Middle frontal gyrus (tissue), 1 donor: Measurements from ENCODE around the gene MORF4L1.
"Not testable (repeated sequence)": the region's sequence is repeated elsewhere in the genome, so short reads cannot be mapped to it uniquely, and the experiment has no call there.

Experiments used
- DNase-seq: peaks from one replicate; pipeline ENCODE4 v3.0.0-alpha.2; 2015; ENCODE audit warnings: low spot score; ENCODE audit errors: extremely low spot score

MORF4L1 gene, protein sequence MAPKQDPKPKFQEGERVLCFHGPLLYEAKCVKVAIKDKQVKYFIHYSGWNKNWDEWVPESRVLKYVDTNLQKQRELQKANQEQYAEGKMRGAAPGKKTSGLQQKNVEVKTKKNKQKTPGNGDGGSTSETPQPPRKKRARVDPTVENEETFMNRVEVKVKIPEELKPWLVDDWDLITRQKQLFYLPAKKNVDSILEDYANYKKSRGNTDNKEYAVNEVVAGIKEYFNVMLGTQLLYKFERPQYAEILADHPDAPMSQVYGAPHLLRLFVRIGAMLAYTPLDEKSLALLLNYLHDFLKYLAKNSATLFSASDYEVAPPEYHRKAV

DNA sequence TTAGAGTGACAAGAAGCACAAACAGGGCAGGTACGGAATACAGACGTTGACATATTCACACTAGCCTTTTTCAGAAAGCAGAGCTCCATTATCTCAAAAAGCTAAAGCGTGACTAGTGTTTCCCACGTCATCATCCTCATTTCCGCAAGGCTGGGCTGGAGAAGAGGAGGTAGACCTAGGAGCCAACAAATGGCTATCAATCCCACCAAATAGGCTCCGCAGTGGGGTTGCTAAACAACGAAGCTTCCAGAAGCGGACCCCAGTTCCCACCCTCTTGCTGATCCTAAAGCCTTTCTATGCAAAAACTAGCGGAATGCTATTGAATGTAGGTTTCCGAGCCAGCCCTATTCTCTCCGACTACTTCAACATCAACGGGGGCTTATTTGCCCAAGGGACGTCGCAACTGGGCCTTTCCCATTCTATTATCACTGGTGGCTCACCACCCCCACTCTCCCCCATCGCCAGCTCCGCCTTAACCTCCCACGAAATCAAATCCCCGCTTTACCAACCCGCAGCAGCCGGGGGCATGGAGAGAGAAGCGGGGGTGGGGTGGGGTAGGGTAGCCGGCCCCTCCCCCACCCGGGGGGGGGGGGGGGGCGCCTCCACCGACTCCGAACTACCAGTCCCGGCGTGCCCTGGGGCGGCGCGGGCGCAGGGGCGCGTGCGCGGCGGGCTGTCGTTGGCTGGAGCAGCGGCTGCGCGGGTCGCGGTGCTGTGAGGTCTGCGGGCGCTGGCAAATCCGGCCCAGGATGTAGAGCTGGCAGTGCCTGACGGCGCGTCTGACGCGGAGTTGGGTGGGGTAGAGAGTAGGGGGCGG lies at the start of gene MORF4L1:
Gene MORF4L1, plus strand, starts transcription at position 736 of the 817 bp plus-strand sequence. CDS start 128 bp downstream, outside the sequence.
- peak; percentile 92 for DNase-seq

DNA sequence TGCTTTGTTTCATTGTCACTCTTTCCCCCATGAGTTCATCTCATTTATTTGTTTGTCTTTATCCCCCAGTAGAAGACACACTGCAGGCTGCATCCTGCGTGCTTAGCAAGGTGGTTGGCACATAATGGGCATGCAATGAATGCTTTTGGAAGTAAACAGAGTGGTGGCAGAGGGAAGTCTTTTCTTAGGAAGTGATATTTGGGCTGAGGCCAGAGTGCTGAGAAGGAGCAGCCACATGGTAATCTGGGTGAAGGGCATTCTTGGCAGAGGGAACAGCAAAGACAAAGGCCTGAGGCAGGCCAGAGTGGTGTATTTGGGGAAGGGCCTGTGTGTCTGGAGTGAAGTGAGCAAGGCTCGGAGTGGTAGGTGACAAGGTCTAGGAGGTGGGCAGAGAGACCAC lies 43.8 kb upstream of the MORF4L1 start:
- DNase-seq: no peak

DNA sequence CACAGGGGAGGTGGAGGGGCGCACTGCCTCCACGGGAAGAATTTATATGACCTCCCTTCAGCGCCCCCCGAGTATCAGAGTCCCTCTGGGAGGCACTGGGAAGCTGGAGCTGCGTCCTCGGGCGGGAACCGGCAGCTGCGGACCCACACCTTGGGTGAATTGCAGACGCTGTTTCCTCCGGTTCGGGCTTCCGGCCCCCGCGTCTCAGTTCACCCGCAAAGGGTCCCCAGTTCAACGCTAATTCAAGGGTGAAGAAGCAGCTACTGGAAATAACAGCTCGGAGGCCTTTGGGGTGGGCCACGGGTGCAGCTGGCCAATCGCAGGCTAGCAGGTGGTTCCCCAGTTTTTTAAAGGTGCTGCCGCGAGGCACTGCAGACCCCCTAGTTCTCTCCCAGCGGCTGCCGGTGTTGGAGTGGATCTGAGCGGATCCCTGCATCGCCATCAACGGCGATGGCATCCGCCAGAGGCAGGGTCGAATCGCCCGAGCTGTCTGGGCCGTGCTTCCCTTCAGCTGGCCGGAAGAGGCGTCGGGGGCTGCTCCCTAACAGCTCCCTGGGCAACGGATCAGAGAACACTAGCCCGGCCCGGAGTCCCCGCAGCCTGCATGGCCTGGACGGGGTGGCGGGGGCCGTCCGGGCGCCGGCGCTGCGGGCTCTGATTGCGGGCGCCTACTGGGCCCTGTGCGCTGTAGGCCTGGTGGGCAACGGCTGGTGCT lies 42.0 kb upstream of the MORF4L1 start:
- DNase-seq: no peak

DNA sequence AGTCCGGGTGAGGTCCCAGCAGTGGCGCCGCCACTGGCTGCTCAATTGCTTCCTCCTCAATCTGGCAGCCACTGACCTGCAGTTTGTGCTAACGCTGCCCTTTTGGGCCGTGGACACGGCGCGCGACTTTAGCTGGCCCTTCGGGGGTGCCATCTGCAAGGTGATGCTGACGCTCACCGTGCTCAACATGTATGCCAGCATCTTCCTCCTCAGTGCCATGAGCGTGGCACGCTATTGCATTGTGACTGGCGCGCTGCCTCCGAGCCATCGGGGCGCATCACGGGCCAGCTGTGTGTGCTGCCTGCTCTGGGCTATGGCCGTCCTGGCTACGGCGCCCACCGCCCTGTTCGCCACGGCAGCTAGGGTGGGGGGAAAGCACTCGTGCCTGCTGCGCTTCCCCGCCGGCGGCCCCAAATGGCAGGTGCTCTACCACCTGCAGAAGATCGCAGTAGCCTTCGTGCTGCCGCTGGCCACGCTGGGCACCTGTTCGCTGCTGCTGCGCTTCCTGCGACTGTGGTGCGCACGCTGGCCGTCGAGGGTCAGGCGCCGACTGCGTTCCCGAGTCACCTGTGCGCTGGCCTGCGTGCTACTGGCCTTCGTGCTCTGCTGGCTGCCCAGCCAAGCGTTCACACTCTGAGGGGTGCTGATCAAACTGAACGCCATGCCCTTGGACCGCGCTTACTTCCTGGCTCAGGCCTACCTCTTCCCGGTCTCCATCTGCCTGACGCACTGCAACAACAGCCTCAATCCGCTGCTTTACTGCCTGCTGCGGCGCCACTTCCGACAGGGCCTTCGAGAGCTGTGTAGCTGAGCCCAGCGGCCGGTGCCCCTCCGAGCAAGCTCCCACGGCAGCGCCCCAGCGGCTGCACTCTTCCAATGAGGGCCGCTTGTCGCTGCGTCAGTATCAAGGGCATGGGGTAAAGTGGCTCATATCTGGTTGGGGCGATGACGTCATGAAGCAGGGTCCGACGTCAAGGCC lies 41.2 kb upstream of the MORF4L1 start:
- DNase-seq: no peak

DNA sequence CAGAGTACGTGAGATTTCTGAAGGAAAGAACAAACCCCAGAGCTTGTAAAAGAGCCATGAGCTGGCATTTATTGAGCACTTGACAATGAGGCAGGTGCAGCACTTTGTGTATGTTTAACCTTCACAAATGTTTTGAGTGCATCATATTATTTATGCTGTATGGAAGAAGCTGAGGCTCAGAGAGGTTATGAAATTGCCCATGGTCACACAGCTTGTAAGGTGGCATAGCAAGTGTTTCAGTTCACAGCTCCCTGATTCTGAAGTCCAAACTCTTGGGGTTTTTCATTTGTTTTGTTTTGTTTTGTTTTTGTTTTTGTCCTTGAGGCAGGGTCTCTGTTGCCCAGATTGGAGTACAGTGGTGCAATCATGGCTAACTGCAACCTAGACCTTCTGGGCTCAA lies 36.4 kb upstream of the MORF4L1 start:
- no peak for DNase-seq

DNA sequence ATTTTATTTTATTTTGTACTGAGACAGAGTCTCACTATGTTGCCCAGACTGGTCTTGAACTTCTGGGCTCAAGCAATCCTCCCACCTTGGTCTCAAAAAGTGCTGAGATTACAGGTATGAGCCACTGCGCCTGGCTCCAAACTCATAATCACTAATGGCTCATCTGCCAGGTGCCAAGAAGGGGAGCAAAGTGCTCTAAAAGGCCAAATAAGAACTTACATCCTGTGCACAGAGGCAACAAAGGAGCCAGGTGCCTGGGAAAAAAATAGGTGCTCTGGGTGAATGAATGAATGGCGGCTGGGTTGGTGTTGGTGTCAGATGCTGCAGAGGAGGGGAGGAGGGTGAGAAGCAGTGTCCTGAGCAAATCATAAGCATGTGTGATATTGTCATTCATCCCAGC lies 35.6 kb upstream of the MORF4L1 start:
- no peak for DNase-seq

DNA sequence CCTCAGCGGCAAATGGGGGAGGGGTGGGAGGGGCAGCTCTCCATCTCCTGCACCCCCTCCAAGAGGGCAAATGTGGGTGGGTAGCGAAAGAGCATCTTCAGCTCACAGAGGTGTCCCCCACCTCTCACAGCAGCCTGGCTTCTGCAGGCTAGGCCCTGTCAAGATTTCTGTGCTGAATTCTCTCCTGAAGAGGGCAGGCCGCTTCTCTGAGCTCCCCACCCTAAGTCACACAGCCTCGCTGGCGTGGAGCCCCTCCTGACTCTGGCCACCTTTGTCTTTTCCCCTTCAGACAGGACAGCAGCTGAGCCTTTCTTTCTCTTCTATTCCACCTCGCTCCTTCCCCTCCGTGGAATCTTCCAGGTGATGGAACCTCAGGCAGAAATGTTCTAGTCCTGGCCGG lies 35.1 kb upstream of the MORF4L1 start:
- no peak for DNase-seq

DNA sequence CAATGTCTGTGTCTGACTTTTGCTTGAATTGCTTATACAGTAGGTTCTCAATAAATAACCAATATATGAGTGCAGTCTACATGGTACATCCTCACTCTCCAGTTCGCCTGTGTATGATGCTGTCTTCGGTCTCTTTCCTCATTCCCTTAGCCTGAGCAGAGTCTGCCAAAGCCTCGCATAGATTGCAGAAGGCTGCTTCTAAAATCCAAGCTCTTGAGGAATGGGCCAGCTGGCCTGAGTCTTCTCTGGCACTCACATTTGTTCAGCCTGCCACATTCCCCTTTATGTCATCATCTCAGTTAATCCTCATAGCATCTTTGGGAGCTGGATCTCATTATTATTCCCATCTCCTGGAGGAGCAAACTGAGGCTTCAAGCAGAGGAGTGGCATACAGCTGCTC lies 34.2 kb upstream of the MORF4L1 start:
- DNase-seq: no peak

DNA sequence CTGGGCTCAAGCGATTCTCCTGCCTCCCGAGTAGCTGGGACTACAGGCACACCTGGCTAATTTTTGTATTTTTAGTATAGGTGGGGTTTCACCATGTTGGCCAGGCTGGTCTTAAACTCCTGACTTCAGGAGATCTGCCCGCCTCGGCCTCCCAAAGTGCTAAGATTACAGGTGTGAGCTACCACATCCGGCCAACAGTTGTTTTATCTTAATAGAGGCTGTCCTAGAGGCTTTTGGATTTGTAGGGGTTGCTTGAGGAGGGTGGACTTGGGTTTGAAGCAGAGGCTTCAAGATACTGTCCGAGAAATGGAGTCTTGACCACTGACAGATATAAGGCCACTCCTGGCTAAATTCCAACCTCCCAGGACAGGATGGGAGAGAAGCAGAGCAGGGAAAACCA lies 33.5 kb upstream of the MORF4L1 start:
- not testable (repeated sequence) for DNase-seq

DNA sequence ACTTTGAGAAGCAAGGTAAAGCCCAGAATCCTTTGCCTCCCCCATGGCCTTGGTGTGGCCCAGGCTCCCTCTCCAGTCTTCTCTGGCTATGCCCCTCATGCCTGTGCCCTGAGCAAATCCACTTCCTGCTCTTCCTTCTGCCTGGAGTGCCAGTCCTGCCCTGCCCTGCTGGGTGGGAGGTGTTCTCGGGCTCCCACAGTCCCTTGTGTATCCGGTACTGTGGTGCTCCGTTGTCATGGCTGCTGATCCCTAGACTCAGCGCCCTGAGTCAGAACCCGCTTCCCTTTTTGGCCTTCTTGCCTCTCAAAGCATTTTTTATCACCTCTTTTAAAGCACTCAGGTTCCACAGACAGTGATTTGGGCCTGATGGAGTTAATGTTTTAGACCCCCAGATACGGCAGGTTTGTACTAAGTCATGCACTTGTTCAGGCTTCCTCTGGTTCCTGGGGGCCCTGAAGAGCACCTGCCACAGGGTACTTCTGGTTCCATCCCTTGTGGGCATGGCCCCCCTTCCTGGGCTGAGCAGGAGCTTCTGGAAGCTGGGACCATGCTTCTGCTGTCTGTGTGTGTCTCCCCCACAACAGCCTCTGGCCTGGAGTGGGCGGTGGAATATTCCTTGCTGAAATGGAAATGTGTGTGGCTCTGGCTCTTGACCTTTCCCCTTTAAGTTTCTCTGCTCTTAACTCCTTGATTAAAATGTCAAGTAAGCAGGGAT lies 31.9 kb upstream of the MORF4L1 start:
- DNase-seq: no peak

DNA sequence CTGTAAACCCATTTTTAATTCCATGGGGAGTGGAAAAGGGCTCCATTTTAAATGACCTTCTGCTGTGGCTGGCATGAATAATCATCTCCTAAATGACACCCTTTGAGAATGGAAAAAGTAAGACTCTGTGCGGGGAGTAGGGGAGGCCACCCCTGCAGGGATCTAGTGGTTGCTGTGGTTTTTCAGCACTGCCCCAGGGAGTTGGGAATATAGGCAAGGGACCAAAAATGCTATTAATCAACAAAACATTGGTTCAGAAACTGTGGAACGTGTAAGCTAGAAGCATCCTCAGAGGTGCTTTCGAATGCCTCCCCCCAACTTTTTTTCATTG lies 31.3 kb upstream of the MORF4L1 start:
- DNase-seq: no peak

DNA sequence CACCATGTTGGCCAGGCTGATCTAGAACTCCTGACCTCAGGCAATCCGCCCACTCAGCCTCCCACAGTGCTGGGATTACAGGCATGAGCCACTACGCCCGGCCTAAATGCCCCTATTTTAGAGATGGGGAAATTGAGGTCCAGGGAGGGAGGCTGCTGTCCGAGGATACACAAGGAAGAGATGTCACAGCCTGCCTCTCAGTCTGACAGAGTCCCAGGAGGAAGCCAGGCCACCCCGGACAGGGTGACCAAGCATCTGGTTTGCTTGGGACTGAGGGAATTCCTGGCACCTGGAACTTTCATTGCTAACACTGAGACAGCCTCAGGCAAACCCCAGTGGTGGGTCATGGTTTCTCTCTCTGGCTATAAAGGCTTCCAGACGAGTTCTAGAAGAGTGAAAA lies 30.8 kb upstream of the MORF4L1 start:
- no peak for DNase-seq

DNA sequence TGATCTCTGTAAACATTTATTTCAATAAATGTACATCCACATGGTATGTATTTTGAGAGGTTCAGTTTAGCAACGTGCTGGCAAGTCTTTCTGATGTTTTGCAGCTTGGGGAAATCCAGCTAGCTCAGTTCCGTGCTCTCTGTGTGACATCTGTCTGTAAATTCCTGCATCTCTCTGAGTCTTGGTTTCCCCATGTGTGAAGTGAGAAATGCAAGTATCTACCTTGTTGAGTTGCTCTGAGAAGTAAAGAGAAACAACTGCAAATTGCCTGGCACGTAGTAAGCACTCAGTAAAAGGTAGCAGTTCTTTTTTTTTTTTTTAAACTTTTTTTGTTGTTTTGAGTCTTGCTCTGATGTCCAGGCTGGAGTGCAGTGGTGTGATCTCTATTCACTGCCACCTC lies 30.2 kb upstream of the MORF4L1 start:
- DNase-seq: no peak

DNA sequence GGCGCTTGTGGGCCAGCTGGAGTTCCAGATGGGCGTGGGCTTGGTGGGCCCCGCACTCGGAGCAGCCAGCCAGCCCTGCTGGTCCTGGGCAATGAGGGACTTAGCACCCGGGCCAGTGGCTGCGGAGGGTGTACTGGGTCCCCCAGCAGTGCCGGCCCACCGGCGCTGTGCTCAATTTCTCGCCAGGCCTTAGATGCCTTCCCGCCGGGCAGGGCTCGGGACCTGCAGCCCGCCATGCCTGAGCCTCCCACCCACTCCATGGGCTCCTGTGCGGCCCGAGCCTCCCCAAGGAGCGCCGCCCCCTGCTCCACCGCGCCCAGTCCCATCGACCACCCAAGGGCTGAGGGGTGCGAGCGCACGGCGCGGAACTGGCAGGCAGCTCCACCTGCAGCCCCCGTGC lies 25.8 kb upstream of the MORF4L1 start:
- not testable (repeated sequence) for DNase-seq

DNA sequence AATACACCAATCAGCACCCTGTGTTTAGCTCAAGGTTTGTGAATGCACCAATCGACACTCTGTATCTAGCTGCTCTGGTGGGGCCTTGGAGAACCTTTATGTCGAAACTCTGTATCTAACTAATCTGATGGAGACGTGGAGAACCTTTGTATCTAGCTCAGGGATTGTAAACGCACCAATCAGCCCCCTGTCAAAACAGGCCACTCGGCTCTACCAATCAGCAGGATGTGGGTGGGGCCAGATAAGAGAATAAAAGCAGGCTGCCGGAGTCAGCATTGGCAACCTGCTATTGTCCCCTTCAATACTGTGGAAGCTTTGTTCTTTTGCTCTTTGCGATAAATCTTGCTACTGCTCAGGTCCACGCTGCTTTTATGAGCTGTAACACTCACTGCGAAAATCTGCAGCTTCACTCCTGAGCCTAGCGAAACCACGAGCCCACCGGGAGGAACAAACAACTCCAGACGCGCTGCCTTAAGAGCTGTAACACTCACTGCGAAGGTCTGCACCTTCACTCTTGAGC lies 25.2 kb upstream of the MORF4L1 start:
- not testable (repeated sequence) for DNase-seq

DNA sequence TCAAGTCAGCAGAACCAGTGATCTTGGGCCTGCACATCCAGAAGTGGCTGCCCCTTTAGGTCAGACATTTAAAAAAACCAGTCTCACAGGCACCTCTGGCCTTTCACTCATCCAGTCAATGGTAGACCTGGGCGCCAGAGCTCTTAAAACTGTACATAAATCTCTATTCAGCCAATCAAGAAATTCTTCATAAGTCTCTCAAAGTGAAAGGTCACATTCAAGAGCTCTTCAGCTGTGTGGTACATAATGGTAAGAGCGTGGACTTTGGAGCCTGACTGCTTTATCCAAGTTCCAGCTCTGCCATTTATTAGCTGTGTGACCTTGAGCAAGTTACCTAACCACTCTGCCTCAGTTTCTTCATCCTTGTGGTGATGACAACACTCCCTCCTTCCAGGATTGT lies 22.3 kb upstream of the MORF4L1 start:
- DNase-seq: no peak

DNA sequence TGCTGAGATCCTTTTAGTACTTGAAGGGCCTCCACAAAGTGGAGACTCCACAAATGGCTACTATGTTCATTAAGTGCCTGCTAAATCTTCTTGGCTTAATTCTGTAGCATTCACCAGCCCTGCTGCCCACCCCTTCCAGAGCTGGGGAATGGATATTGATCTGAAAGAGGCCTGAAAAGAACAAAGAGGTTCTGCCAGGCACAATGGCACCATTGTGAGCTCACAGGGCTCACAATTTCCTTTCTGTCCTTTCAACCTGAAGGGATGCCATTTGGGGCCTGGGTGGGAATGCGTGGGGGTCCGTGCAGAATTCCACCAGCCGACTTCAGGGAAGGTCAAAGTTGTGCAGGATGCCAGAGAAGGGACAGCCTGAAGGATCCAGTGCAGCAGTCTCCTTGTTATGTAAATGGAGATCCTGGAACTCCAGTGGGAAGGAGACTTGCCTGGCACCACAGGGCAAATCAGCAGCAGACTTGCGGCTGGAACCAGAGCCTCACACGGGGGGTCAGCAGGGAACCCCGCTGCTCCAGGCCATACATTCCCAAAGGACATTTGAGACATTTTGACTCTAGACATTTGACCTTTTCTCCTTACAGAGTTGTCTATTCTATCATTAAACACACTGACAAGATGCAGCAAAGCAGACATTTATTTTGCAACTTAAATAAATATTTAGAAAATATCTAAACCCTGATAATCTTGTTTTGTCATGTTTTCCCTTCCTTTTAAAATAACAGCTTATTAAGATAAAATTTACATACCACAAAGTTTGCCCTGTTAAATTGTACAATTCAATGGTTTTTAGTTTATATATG lies 21.5 kb upstream of the MORF4L1 start:
- no peak for DNase-seq

DNA sequence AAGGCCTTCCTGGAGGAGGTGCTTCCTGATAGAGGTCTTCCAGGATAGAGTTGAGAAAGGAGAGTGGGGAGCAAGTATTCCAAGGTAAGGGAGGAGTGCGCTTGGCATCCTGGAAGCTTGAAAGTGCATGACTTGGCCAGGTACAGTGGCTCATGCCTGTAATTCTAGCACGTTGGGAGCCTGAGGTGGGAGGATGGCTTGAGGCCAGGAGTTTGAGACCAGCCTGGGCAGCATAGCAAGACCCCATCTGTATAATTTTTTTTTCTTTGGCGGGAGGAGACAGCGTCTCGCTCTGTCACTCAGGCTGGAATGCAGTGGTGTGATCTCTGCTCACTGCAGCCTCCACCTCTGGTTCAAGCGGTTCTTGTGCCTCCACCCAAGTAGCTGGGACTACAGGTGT lies 19.2 kb upstream of the MORF4L1 start:
- DNase-seq: no peak

DNA sequence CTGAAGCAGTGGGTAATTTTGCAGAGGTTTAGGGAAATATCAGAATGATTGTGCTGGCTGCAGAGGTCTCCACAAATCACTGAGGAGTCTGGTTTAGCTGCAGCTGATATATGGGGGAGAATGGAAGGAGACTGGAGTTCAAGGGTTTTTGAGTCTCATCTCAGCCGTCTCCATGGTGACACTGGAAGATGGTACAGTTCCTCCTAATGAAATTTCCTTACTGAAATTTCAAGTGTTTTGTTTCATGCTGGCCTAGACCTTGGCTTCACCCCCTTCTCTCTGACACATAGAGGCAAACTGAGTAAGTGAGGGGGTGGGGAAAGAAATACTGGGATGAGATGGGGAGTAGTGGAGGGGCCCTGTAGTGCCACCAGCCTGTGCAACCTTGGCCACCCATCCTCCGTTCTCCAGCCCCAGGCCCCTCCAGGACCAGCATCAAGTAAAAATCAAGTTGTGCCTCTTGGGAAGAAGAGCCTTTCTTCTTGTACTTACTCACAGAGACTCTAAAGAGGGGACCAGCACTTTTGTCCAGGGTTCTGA lies 17.8 kb upstream of the MORF4L1 start:
- no peak for DNase-seq
